GM10266 (cell line): Measurements from ENCODE around the gene CFAP57.

ENCODE experiments used
- DNase-seq: peaks from one replicate; pipeline ENCODE4 v3.0.0; 2012; ENCODE audit errors: extremely low spot score
- TF ChIP-seq, protein P1 (sequence below): IDR thresholded peaks from 2 replicates; pipeline ENCODE4 v1.5.1; 2012; ENCODE audit warnings: mild to moderate bottlenecking, low read depth; ENCODE audit not compliant: control insufficient read depth, insufficient read depth; ENCODE audit errors: missing control alignments

CFAP57 gene

GRCh38 chr1:43197343-43198127, 25.4 kb downstream of the CFAP57 start:
- DNase-seq, result no peak
- TF ChIP-seq, protein P1, sequence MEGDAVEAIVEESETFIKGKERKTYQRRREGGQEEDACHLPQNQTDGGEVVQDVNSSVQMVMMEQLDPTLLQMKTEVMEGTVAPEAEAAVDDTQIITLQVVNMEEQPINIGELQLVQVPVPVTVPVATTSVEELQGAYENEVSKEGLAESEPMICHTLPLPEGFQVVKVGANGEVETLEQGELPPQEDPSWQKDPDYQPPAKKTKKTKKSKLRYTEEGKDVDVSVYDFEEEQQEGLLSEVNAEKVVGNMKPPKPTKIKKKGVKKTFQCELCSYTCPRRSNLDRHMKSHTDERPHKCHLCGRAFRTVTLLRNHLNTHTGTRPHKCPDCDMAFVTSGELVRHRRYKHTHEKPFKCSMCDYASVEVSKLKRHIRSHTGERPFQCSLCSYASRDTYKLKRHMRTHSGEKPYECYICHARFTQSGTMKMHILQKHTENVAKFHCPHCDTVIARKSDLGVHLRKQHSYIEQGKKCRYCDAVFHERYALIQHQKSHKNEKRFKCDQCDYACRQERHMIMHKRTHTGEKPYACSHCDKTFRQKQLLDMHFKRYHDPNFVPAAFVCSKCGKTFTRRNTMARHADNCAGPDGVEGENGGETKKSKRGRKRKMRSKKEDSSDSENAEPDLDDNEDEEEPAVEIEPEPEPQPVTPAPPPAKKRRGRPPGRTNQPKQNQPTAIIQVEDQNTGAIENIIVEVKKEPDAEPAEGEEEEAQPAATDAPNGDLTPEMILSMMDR, result no peak

DNA sequence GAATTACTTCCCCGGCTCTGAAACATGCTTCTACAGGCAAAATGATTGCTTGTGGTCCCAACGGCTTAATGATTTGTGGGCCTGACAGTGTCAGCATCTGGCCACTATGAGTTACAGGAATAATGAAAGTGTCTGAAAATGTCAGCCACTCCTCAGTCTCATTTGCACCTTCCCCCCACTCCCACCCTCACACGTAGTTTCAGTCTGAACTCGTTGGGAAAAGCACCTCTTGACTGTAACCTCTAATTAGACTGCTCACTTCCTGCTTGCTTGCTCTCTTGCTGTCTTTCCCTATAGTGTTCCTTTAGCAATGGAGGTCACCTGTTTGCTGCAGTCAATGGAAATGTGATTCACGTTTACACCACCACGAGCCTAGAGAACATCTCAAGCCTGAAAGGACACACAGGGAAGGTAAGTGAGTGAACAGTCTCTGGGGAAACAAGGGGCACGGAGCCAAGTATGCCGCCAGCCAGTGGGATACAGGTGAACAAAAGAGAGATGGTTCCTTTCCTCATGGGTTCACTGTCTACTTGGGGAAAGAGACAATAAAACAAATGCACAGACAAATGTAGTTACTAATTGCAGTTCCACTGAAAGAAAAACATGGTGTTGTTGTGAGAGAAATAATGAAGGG, 27.1 kb downstream of the CFAP57 start:
- TF ChIP-seq, protein P1, result no peak
- peak; percentile 56 for DNase-seq

GRCh38 chr1:43203859-43204258, 31.7 kb downstream of the CFAP57 start:
- DNase-seq, result no peak
- TF ChIP-seq, protein P1, result no peak

DNA sequence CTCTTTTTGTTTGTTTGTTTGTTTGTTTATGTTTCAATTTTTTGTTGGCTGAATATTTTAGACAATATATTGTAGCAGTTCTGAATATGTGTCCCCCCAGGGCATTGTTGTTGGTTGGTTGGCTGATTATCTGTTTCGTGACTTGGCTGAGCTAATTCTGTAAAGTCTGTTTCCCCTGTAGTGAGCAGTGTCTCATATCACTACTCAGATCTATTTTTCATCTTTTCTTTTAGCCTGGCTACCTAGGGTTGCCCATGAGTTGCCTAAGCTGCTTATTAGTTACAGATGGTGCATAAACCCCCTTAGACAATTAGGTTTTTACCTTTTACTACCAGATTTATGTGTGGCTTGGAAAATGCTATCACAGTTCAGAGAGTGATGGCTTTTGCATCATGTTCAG, 32.3 kb downstream of the CFAP57 start:
- TF ChIP-seq, protein P1, result no peak
- no peak for DNase-seq

- no peak for DNase-seq
- TF ChIP-seq, protein P1, result no peak
Observed at GRCh38 chr1:43205671-43206070, 33.5 kb downstream of the CFAP57 start.

DNA sequence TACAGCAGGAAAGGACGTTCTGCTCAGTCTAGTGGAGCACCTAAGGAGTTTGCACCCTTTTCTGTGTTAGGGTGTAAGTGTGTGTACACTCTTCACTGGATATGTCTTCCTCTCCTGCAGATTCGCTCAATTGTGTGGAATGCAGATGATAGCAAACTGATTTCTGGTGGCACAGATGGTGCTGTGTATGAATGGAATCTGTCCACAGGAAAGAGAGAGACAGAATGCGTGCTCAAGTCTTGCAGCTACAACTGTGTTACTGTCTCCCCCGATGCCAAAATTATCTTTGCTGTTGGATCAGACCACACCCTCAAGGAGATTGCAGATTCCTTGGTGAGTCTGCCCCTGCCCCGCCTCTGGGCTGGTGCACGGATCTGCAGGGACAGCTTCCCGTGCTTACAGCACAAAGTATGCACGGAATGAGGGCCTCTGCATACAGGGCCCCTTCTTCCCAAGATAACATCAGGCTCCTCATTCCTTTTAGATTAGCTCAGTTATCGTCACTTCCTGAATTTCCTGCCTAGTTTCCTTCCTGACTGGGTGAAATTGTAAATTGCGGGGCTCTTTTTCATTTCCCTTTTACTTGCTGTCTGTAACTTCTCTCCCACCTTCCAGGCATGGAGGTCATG, 34.6 kb downstream of the CFAP57 start:
- no peak for DNase-seq
- TF ChIP-seq, protein P1, result no peak
